B cell (primary cell): ENCODE data around the gene KRT4. TPM values are rescaled to one million over a fixed set of nuclear protein-coding genes. Genes with fewer than 3 reads are reported as not detected.

Source experiments
- ATAC-seq: fragments of 200-7000 bp; cut with Tn5 transposase; one replicate; pipeline ENCODE4 v1.10.0; 2021; ENCODE audit warnings: low read depth, mild to moderate bottlenecking, moderate number of reproducible peaks, moderate library complexity
- CTCF ChIA-PET: fragments of 350-600 bp; sonication (Branson Sonifier 250); formaldehyde crosslinking; loops from one replicate; lab custom pipeline; 2021; ENCODE audit warnings: antibody characterized with exemption, inconsistent platforms; lab: Charles Lee
- POLR2A ChIA-PET: fragments of 350-600 bp; sonication (Branson Sonifier 250); formaldehyde crosslinking; loops from one replicate; lab custom pipeline; 2021; ENCODE audit warnings: antibody characterized with exemption; lab: Charles Lee
- DNase-seq: peaks from one replicate; pipeline ENCODE4 v3.0.0; 2013
- H2AFZ ChIP-seq: 2 replicates; pipeline ENCODE4 v1.6.1; 2012; ENCODE audit warnings: mild to moderate bottlenecking, low read depth, low read length; ENCODE audit not compliant: insufficient read depth, poor library complexity, severe bottlenecking
- H3K27ac ChIP-seq, 2 donors: 1 replicate in 1 of 2; 2 replicates in 1 of 2; pipeline ENCODE4 v1.5.1; 2012 to 2013; ENCODE audit warnings: low read length in 2 of 2, mild to moderate bottlenecking in 2 of 2, moderate library complexity in 1 of 2
- H3K27me3 ChIP-seq, 4 experiments: fragments of 200-600 bp in 1 of 4; sonication (generic) in 1 of 4; replicated peaks in 1 of 4; 1 replicate in 2 of 4; 2 replicates in 2 of 4; pipeline versions ENCODE4 v1.6.1 to v1.7.0; 2013 to 2016; ENCODE audit warnings: low read length in 3 of 4, mild to moderate bottlenecking in 2 of 4, mixed read lengths in 1 of 4, moderate library complexity in 1 of 4; ENCODE audit not compliant: insufficient read depth in 4 of 4, control insufficient read depth in 3 of 4; ENCODE audit errors: control extremely low read depth in 1 of 4
- H3K36me3 ChIP-seq, 2 experiments: replicated peaks in 1 of 2; 1 replicate in 1 of 2; 2 replicates in 1 of 2; pipeline versions ENCODE4 v1.6.1 to v1.7.1; 2013; ENCODE audit warnings: low read length in 1 of 2; ENCODE audit not compliant: insufficient read depth in 2 of 2, control insufficient read depth in 1 of 2; ENCODE audit errors: control extremely low read depth in 1 of 2, extremely low read depth in 1 of 2
- H3K4me1 ChIP-seq, 2 donors: fragments of 200-600 bp in 1 of 2; sonication (generic) in 1 of 2; 1 replicate in 1 of 2; 2 replicates in 1 of 2; pipeline versions ENCODE4 v1.5.1 to v1.6.1; 2013 to 2017; ENCODE audit warnings: low read length in 2 of 2; ENCODE audit not compliant: control insufficient read depth in 2 of 2, insufficient read depth in 2 of 2
- H3K4me2 ChIP-seq: replicated peaks from 2 replicates; pipeline ENCODE3; 2012; ENCODE audit warnings: mild to moderate bottlenecking, low read depth, low read length; ENCODE audit not compliant: poor library complexity, severe bottlenecking
- H3K4me3 ChIP-seq, 5 experiments: fragments of 200-600 bp in 1 of 5; sonication (generic) in 1 of 5; 1 replicate in 3 of 5; 2 replicates in 2 of 5; pipeline versions ENCODE4 v1.5.1 to v1.7.0; 2011 to 2016; ENCODE audit warnings: low read length in 4 of 5, mild to moderate bottlenecking in 4 of 5, low read depth in 2 of 5, control low read depth in 1 of 5, moderate library complexity in 1 of 5; ENCODE audit not compliant: insufficient read depth in 1 of 5; ENCODE audit errors: control extremely low read depth in 1 of 5, extremely low read depth in 1 of 5
- H3K79me2 ChIP-seq: fragments of 200-600 bp; sonication (generic); one replicate; pipeline ENCODE4 v1.6.0; 2016; ENCODE audit warnings: low read length; ENCODE audit not compliant: control insufficient read depth, insufficient read depth
- H3K9ac ChIP-seq: fragments of 200-600 bp; sonication (generic); 2 replicates; pipeline ENCODE4 v1.6.1; 2017; ENCODE audit warnings: mild to moderate bottlenecking, low read length, moderate library complexity
- H3K9me3 ChIP-seq, 3 donors: one replicate each; pipeline versions ENCODE4 v1.6.1 to v1.7.1; 2013; ENCODE audit warnings: low read length in 2 of 3; ENCODE audit not compliant: control insufficient read depth in 2 of 3, insufficient read depth in 1 of 3; ENCODE audit errors: control extremely low read depth in 1 of 3
- H4K20me1 ChIP-seq: 2 replicates; pipeline ENCODE4 v1.6.0; 2012; ENCODE audit warnings: mild to moderate bottlenecking, low read length; ENCODE audit not compliant: insufficient read depth, control insufficient read depth, poor library complexity, severe bottlenecking
- H3K27ac Mint-ChIP-seq: one replicate; pipeline ENCODE4 v1.8.0; 2021; ENCODE audit warnings: mixed read lengths
- H3K27me3 Mint-ChIP-seq: one replicate; pipeline ENCODE4 v1.8.0; 2021; ENCODE audit warnings: mixed read lengths
- H3K4me1 Mint-ChIP-seq: one replicate; pipeline ENCODE4 v1.8.0; 2021; ENCODE audit warnings: mixed read lengths
- H3K4me3 Mint-ChIP-seq: one replicate; pipeline ENCODE4 v1.8.0; 2021; ENCODE audit warnings: mixed read lengths
- H3K9me3 Mint-ChIP-seq: one replicate; pipeline ENCODE4 v1.8.0; 2022; ENCODE audit warnings: mixed read lengths; ENCODE audit not compliant: insufficient read depth
- EZH2 ChIP-seq: IDR thresholded peaks from 2 replicates; pipeline ENCODE4 v1.6.1; 2012; ENCODE audit warnings: borderline replicate concordance, low read depth, mild to moderate bottlenecking, moderate library complexity, low read length; ENCODE audit not compliant: insufficient read depth, poor library complexity, severe bottlenecking
- WGBS: methylation state at CpG from one replicate; pipeline ENCODE4 v1.1.5; 2013; ENCODE audit warnings: missing lambda C conversion rate; ENCODE audit not compliant: insufficient coverage; 5-methylcytosine and 5-hydroxymethylcytosine counted together
- intact Hi-C: fragments of 100-400 bp; cut with micrococcal nuclease; formaldehyde crosslinking; loops from one replicate; pipeline ENCODE4 v1.10.0; 2022
- polyA plus RNA-seq: library from polyadenylated mRNA; depleted of rRNA; stranded (reverse); fragments of >200 nt; gene quantifications from 2 replicates; pipeline ENCODE4 v1.2.3, GENCODE V29; 2012
- total RNA-seq, 2 donors: library from RNA; stranded (reverse); fragments of 120-200 nt in 1 of 2; gene quantifications; 1 replicate in 1 of 2; 2 replicates in 1 of 2; pipeline versions ENCODE4 v1.2.3 to v1.2.4, GENCODE V29; 2013 to 2022
- TF ChIP-seq, protein P1 (sequence below): fragments of 200-600 bp; IDR thresholded peaks from one replicate; pipeline ENCODE4 v1.8.0; 2022; ENCODE audit warnings: antibody characterized with exemption, mild to moderate bottlenecking

The KRT4 gene
- total and polyA plus RNA-seq, 2 donors (not counting 1 experiment from before 2014, with no cell fraction given), result not detected

DNA sequence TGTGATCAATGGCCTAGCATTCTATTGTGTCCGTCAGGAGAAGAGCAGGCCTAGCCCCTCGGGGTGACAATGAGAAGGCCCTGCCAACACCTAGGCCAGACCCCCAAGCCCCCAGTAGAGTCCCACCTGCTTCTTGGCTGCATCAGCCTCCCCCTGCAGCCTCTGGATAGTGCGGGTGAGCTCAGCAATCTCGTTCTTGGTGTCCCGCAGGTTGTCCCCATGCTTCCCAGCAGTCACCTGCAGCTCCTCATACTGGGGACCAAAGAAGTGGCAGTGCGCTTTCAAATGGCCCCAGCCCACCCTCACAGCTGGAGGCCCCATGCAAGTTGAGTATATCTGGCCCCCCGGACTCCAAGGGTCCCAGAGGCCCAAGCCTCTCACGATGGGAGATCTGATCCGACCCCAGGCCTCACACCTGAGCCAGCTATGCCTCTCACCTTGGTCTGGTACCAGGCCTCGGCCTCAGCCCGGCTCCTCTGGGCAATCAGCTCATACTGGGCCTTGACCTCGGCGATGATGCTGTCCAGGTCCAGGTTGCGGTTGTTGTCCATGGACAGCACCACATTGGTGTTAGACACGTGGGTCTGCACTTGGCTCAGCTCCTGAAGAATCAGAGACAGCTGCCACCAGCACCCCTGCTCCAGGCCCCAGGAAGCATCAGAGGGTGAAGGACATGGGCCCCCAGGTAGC is 10.0 kb upstream of the KRT4 start:
- Mint-ChIP-seq H3K4me1 (no peaks in the 10 kb centered on the region), H3K27ac (no peak overlapping the region), H3K9me3 (no peaks in the 10 kb centered on the region), H3K27me3 (peaks cover 28% of the 10 kb centered on the region), H3K4me3 (no peak overlapping the region)
- intact Hi-C loops, result no loop called here
- ChIA-PET CTCF (no interaction called here), POLR2A (no interaction called here)
- no peak overlapping the region for H3K4me2 ChIP-seq
- WGBS, result 88% methylated on average over 15 of the region's 15 CpGs
- no peak overlapping the region for H3K27ac ChIP-seq
- H4K20me1 ChIP-seq, result no peaks in the 10 kb centered on the region
- no peak overlapping the region for H3K4me3 ChIP-seq
- no peak overlapping the region for H3K9ac ChIP-seq
- no peak overlapping the region for H2AFZ ChIP-seq
- TF ChIP-seq EZH2, result no peak
- no peaks in the 10 kb centered on the region for H3K79me2 ChIP-seq
- peaks cover 0 to 6% (median 0%) of the 10 kb centered on the region in 4 experiments for H3K27me3 ChIP-seq
- ATAC-seq (no peak), DNase-seq (no peak)
- H3K36me3 ChIP-seq, result no peaks in the 10 kb centered on the region
- H3K4me1 ChIP-seq, result no peaks in the 10 kb centered on the region
- no peaks in the 10 kb centered on the region for H3K9me3 ChIP-seq

DNA sequence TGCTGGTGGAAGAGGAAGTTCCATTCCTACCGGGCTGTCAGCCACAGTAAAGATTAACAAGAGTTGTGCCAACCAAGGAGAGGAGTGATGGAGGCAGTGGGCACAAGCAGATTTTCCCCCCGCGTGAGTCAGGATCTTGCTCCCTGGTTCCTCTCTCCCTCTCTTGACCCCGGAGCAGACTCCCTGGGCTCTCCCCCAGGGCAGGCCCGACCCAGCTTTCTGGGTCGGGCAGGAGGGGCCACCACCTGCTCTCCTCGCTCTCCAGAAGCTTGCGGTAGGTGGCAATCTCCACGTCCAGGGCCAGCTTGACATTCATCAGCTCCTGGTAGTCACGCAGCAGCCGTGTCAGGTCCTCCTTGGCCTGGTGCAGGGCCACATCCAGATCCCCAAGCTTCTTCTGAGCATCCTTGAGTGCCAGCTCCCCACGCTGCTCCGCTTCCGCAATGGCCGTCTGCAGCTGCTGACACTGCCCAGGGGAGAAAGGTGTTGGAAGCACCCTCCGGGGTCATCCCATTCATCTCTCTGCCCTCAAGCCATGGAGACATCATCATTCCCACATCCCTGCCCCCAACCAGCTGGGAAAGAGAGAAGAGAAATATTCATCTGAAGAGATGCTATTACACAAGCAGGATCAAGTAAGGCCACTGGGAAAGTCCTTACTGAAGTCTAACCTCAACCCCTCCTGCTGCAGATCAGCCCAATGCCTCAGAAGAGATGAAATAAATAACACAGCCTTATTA is 9.0 kb upstream of the KRT4 start:
- 68% methylated on average over 11 of the region's 16 CpGs for WGBS
- no peak overlapping the region for H3K27ac Mint-ChIP-seq
- H3K9ac ChIP-seq, result no peak overlapping the region
- ATAC-seq (no peak), DNase-seq (no peak)
- no peaks in the 10 kb centered on the region for H3K79me2 ChIP-seq
- H3K4me3 ChIP-seq, result no peak overlapping the region
- CTCF ChIA-PET, result no interaction called here
- no peak overlapping the region for H3K27ac ChIP-seq
- H2AFZ ChIP-seq, result no peak overlapping the region
- no peaks in the 10 kb centered on the region for H3K9me3 Mint-ChIP-seq
- no peaks in the 10 kb centered on the region for H3K9me3 ChIP-seq
- H3K4me2 ChIP-seq, result no peak overlapping the region
- no peak overlapping the region for H3K4me3 Mint-ChIP-seq
- no peaks in the 10 kb centered on the region for H4K20me1 ChIP-seq
- H3K27me3 Mint-ChIP-seq, result peaks cover 36% of the 10 kb centered on the region
- TF ChIP-seq, protein P1, sequence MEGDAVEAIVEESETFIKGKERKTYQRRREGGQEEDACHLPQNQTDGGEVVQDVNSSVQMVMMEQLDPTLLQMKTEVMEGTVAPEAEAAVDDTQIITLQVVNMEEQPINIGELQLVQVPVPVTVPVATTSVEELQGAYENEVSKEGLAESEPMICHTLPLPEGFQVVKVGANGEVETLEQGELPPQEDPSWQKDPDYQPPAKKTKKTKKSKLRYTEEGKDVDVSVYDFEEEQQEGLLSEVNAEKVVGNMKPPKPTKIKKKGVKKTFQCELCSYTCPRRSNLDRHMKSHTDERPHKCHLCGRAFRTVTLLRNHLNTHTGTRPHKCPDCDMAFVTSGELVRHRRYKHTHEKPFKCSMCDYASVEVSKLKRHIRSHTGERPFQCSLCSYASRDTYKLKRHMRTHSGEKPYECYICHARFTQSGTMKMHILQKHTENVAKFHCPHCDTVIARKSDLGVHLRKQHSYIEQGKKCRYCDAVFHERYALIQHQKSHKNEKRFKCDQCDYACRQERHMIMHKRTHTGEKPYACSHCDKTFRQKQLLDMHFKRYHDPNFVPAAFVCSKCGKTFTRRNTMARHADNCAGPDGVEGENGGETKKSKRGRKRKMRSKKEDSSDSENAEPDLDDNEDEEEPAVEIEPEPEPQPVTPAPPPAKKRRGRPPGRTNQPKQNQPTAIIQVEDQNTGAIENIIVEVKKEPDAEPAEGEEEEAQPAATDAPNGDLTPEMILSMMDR, result no peak
- TF ChIP-seq EZH2, result no peak
- intact Hi-C loops, result no loop called here
- POLR2A ChIA-PET, result no interaction called here
- H3K36me3 ChIP-seq, result no peaks in the 10 kb centered on the region
- no peaks in the 10 kb centered on the region for H3K4me1 ChIP-seq
- H3K27me3 ChIP-seq, result peaks cover 0 to 6% (median 0%) of the 10 kb centered on the region in 4 experiments
- no peaks in the 10 kb centered on the region for H3K4me1 Mint-ChIP-seq
